ENCODE measurements around the gene ZNF654. TPM values are rescaled to one million over a fixed set of nuclear protein-coding genes. Genes with fewer than 3 reads are reported as not detected.

The ZNF654 gene
- total and polyA plus RNA-seq, 10 of the 15 experiments (the other 5 are each of a cell fraction or from before 2014, with no cell fraction given): 2.7 to 14.2 (median 10.0) TPM

DNA sequence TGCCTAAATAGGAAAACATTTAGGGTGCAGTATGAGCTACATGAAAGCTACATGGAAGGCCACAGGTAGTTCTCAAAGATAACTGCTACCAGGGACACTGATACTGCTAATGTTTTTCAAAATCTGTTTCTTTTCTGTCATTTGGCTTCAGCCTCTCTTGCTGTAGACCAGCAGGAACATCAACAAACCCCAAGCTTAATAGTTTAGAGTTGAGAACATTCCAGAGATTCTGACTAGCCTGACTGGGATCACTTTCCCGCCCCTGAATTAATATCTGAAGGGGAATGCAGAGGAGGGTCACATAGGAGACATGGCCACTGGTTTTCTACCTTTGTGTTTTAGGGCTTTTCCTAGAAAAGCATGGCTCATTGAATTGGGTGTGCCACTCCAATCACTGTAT, 73.8 kb downstream of the ZNF654 start:
- Histone ChIP-seq H3K79me2 (ENCODE audit: control insufficient read depth, insufficient read depth, low read length) (no peaks in the 10 kb centered on the region; the same call in 1 of the 2 replicates), H3K4me2 (ENCODE audit: control insufficient read depth, insufficient read depth) (no peak overlapping the region), H3K4me1 (ENCODE audit: control insufficient read depth, insufficient read depth, low read length) (no peaks in the 10 kb centered on the region), H3K27me3 (replicated peaks in 1 of 2; ENCODE audit: control insufficient read depth in 2 of 2, insufficient read depth in 2 of 2, low read length in 1 of 2) (no peaks in the 10 kb centered on the region), H3K9ac (ENCODE audit: control insufficient read depth, insufficient read depth, low read length) (no peak overlapping the region), H2AFZ (ENCODE audit: control insufficient read depth, low read depth, low read length) (no peak overlapping the region), H3K9me3 (replicated peaks; ENCODE audit: control insufficient read depth, insufficient read depth, low read length) (no peaks in the 10 kb centered on the region), H4K20me1 (ENCODE audit: control insufficient read depth, insufficient read depth) (no peaks in the 10 kb centered on the region), H3K36me3 (ENCODE audit: control insufficient read depth in 2 of 2, insufficient read depth in 2 of 2, low read length in 1 of 2) (peaks cover 0 to 2% of the 10 kb centered on the region in 2 experiments; a peak in 2 of 4 replicates), H3K27ac (ENCODE audit: control insufficient read depth, insufficient read depth) (no peak overlapping the region), H3K4me3 (no peak overlapping the region)
- FAIRE-seq: no peak
- ChIA-PET SMC1A (ENCODE audit: uncharacterized antibody, unreplicated experiment) (interaction anchor here (0.6 to 2.5 kb wide), 7 partner anchors 8 to 1473 kb away, joined by 3 to 12 read pairs (median 5); no protein-coding TSS in a partner anchor), CTCF (interaction anchor here (0.9 to 4.6 kb wide), 3 partner anchors 9 to 69 kb away, joined by 3 to 28 read pairs (median 6); no protein-coding TSS in a partner anchor), POLR2A (interaction anchor here (1.1 kb wide), 1 partner anchor 9 kb away, joined by 3 read pairs; no protein-coding TSS in a partner anchor), RAD21 (ENCODE audit: unreplicated experiment) (no interaction called here)
- in situ Hi-C loops (cut with MboI) (no loop called here), intact Hi-C loops (cut with micrococcal nuclease; ENCODE audit: unreplicated experiment) (no loop called here)
- ATAC-seq: no peak
- no TSS peak for BruUV-seq (replicated peaks)
- no peak for DNase-seq (ENCODE audit: low read depth, low spot score)
- TF ChIP-seq SMC3 (IDR thresholded peaks at IDR 0.05; ENCODE audit: borderline replicate concordance, low read length): no peak
- no peak for TF ChIP-seq EP300 (IDR thresholded peaks at IDR 0.05; ENCODE audit: borderline replicate concordance in 1 of 2, control insufficient read depth in 1 of 2, low read depth in 2 of 2, low read length in 2 of 2)
- TF ChIP-seq ZNF274 (IDR thresholded peaks at IDR 0.05; ENCODE audit: insufficient read depth, insufficient read length): no peak
- no peak for TF ChIP-seq MYB (IDR thresholded peaks at IDR 0.05; ENCODE audit: borderline replicate concordance, low read depth, low read length)
- TF ChIP-seq, protein P1, sequence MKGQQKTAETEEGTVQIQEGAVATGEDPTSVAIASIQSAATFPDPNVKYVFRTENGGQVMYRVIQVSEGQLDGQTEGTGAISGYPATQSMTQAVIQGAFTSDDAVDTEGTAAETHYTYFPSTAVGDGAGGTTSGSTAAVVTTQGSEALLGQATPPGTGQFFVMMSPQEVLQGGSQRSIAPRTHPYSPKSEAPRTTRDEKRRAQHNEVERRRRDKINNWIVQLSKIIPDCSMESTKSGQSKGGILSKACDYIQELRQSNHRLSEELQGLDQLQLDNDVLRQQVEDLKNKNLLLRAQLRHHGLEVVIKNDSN (IDR thresholded peaks at IDR 0.05; ENCODE audit: borderline replicate concordance, extremely low read length, insufficient read depth, low read depth, low read length): no peak
- no peak for TF ChIP-seq MEF2A (IDR thresholded peaks at IDR 0.05; ENCODE audit: insufficient read depth, low read depth, low read length)
- no peak for TF ChIP-seq POLR2AphosphoS5 (IDR thresholded peaks at IDR 0.05; ENCODE audit: low read length)
- no peak for TF ChIP-seq SREBF2 (IDR thresholded peaks at IDR 0.05; ENCODE audit: low read length)
- 100% methylated on average over 1 of the region's 1 CpG for WGBS (ENCODE audit: insufficient coverage, insufficient replicate concordance, low lambda C conversion rate, missing lambda C conversion rate)
